GM21528 (cell line): ENCODE measurements around the gene SLC30A5.

Experiments
- ATAC-seq: cut with Tn5 transposase; IDR thresholded peaks from one replicate; pipeline ENCODE4 v1.9.1; 2021; ENCODE audit warnings: mild to moderate bottlenecking, moderate library complexity; ENCODE audit not compliant: unreplicated experiment, low FRiP score

Gene SLC30A5

DNA sequence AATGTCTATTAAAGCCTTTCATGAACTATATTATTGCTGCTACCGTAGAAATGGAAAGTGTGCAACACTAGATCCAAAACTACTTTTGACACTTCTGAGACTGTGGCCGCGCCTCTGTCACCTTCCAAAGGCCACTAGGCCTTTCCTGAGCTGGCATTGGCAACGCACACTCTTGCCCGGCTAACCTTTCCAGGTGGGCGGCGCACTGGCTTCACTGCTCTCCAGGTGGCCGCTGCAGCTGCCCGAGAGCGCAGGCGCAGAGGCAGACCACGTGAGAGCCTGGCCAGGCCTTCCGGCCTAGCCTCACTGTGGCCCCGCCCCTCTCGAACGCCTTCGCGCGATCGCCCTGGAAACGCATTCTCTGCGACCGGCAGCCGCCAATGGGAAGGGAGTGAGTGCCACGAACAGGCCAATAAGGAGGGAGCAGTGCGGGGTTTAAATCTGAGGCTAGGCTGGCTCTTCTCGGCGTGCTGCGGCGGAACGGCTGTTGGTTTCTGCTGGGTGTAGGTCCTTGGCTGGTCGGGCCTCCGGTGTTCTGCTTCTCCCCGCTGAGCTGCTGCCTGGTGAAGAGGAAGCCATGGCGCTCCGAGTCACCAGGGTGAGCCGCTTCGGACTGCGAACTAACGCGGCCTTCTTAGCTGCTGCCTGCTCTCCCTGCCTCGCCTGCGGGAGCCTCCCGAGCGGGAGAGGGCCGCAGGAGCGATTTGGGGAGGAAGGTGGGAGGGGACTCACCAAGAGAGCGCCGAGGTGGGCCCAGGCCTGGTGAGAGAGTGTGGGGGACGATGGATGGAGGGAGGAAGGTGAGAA, 73.1 kb downstream of the SLC30A5 start, which contains the start of gene CCNB1:
TSS of gene CCNB1 (plus strand) at position 465 of the 807 bp plus-strand sequence. CDS start at position 578, 113 bp downstream.
- ATAC-seq, result peak; percentile 99

DNA sequence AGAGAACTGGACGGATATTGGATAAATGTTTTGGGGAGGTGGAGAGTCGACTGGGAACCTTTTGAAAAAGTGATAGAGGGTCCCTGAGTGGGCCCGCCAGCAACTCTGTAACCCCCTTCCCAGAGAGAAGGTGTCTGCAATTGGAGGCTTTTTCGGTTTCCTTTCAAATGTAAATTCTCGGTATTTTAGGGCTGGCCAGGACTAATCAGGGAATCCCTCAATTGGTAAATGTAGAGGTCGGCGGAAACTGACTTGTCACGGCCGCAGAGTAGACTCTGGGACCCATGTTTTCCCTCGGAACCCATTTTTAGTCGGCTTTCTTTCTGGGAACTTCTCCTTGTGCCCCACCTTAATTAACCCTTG, 73.7 kb downstream of the SLC30A5 start:
- ATAC-seq, result no peak

DNA sequence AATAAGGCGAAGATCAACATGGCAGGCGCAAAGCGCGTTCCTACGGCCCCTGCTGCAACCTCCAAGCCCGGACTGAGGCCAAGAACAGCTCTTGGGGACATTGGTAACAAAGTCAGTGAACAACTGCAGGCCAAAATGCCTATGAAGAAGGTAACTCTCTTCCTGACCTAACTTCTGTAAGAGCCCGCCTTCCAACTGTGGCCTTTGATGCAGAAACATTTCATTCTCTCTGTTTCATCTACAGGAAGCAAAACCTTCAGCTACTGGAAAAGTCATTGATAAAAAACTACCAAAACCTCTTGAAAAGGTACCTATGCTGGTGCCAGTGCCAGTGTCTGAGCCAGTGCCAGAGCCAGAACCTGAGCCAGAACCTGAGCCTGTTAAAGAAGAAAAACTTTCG, 74.1 kb downstream of the SLC30A5 start:
- no peak for ATAC-seq

DNA sequence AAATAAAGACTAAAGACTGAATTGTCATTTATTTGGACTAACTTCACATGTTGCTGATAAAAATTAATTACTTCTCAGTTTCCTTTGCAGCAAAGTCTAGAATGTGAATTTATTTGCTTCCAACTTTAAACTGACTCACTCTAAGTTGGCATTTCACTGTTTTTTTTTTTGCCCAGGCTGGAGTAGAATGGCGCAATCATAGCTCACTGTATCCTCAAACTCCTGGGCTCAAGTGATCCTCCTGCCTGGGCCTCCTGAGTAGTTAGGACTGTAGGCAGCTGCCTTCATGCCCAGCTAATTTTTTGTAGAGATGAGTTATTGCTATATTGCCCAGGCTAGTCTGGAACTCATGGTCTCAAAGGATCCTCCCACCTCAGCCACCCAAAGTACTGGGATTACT, 76.7 kb downstream of the SLC30A5 start:
- no peak for ATAC-seq

DNA sequence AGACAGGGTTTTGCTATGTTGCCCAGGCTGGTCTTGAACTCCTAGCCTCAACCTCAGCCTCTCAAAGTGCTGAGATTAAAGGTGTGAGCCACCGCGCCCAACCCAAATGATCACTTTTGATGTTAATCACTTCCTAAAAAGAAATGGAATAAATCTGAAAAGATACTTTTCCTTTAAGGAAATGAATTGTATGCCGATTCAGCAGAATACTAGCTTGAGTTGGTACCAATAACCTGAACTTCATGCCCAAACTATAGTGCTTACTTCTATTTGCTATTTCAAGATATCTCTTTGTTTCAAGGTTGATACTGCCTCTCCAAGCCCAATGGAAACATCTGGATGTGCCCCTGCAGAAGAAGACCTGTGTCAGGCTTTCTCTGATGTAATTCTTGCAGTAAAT, 77.2 kb downstream of the SLC30A5 start:
- ATAC-seq, result no peak
